GM21360 (cell line): ENCODE data around the gene B3GAT1.
"Not testable (repeated sequence)": the region's sequence is repeated elsewhere in the genome, so short reads cannot be mapped to it uniquely, and the experiment has no call there.

Experiments
- ATAC-seq: cut with Tn5 transposase; IDR thresholded peaks from one replicate; pipeline ENCODE4 v1.9.1; 2021; ENCODE audit warnings: mild to moderate bottlenecking, moderate library complexity; ENCODE audit not compliant: unreplicated experiment

Gene B3GAT1

DNA sequence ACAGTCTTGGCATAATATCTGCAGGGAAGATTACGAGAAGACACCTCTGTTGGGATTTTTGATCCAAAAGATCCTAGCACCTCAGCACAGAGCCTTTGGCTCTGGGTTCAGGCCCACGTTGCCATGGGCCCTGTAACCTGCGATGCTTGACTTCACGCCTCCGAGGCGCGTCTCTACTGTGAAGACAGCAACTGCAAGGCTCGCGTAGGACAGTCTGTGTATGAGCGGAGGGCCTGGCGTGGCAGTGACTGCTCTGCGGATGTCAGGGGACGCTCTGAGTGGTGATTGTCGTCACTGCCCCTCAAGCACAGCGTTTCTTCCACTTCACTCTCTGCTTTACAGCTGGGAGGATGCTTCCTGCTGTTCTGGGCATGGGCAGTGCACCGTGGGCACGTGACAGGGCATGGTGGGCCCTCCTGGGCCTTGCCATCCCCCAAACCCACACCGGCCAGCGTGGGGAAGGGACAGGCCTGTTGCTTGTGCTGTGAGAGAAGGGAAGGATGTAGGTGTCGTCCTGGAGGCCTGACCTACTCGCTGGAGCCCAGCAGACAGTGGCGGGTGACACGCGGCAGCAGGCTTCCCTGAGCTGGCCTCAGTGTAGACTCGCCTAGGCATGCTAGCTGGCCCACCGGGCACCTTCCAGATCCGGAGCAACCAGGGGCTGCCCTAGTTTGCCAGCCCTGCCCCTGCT, 53.7 kb downstream of the B3GAT1 start:
- ATAC-seq = no peak

DNA sequence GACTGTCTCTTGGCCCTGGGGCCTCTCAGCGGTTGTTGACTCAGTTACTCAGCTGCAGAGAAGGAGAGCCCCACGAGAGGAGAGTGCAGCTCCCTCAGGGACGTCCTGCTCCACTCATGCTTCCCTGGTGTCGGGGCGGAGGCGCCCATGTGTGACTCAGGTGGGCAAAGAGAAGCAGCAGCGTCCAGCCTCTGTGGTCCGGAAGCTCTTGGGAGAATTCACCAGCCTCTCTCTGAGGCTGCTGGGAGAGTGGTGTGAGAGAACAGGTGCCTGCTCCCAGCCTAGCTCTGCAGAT, 54.5 kb downstream of the B3GAT1 start:
- ATAC-seq = no peak

DNA sequence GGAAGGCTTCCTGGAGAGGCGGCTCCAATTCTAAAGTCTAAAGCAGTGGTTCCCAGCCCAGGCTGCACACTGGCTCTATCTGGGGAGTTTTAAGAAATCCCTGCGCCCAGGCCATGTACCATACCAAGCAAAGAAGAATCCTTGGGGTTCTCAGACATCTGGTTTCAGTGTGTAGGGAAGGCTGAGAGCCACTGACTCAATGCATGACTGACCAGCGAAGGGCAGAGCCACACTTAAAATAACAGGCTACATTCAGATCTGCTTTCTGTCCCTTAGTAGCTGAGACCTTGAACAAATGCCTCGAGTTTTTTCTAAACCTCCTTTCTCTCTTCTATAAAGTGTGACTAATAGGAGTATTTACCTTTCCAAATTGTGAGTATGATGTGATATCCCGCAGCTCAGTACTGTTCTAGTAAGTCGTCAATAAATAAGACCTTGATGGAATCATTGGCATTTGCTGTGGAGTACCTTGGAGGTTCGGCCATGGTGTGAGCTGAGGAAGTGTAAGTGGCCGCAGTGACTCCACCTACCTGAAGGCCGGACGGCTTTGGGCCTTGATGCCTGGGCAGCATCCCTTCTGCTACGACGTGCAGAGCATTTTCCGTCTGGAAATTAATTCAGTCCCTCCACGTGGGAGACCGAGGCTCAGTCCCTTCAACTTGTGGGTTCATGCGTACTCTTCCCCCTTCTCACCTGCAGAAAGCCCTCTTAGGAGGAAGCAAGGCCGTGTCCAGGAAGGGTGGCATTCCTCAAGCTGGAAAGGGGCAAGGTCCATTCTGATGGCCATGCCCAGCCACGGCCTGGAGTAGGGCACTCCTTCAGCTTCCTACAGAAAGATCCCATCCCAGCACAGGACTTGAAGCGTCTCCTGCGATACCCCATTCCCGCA, 55.1 kb downstream of the B3GAT1 start:
- ATAC-seq = no peak

DNA sequence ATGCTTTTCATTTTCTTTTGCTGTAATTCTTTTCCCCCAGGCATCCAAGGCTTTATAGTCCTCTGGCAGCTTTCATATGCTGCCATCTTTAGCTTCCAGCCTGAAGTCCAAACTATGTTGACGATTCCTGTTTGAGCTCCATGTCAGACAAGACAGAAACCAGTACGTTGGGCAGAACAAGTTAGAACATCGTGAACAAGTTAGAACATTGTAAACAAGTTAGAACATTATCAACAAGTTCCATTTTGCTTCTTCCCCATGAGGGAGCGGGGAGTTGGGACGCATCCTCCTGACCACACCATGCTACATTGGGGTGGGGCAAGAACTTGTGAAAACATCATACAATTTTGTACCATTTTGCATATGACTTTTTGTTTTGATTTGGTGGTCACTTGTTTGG, 56.4 kb downstream of the B3GAT1 start:
- ATAC-seq = no peak

DNA sequence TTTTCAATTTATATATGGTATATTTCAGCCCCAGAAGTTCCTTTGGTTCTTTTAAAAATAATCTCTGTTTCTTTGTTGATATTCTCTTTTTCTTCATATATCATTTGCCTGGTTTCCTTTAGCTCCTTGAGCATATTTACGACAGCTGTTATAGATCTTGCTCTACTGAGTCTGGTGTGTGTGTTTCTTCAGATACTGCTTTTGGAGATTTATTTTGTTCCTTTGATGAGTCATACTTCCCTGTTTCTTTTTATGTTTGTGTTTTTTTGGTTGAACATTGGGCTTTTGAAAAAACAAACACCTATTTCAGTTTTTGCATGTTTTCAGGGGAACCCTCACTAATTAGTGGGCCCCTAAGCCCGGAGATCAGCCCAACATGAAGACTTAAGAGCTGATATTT, 56.9 kb downstream of the B3GAT1 start:
- no peak for ATAC-seq

DNA sequence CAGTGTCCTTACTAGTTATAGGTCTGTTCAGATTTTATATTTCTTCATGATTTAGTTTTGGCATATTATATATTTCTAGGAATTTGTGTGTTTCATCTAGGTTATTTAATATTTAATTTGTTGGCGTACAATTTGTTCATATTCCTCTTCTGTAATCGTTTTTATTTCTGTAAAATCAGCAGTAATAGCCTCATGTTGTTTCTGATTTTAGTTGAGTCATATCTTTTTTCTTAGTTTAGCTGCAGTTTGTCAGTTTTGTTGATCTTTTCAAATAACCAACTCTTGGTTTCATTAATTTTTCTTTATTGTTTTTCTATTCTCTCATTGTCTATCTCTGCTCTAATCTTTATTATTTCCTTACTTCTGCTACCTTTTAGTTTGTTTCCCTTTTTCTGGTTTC, 59.9 kb downstream of the B3GAT1 start:
- no peak for ATAC-seq

DNA sequence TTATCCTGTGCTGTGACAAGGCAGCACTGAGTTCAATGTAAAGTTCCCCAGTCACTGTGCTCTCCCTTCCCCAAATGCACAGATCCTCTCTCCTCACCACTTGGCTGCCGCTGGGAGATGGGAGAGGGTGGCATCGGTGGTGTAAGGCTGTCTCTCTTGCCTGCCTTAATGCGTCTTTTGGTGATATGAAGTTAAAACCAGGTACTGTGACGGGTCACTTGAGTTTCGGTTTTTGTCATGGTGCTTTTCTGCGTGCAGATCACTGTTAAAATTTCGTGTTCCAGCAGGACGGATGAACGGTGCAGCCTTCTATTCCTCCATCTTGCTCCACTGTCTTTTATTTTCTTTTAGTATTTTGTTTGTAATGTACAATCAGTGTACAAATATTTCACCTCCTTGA, 61.7 kb downstream of the B3GAT1 start:
- ATAC-seq = peak; percentile 60

DNA sequence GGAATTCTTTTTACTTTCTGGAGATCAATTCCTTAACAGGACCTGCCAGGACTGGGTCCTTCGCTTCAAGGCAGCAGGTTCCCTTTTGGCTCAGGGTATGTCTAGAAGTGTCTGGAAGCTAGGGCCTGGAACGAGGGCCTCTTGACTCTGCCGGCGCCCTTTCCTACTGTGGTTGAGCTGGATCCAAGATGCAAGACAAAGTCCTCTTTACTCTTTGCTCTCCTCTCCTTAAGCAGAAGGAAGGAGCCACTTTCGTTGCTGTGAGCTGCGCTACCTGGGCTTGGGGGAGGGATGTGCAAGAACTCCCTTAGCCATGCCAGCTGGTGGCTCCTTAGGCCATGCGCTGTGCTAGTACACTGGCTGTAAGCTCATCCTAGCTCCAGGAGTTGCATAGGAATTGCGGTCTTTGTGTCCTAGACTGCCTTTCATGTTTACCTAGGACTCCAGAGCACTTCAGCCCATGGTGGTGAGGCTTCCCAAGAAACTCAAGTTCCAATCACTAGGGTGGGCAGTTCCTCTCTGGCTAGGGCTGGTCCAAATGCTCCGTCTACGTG, 62.2 kb downstream of the B3GAT1 start:
- ATAC-seq = no peak

DNA sequence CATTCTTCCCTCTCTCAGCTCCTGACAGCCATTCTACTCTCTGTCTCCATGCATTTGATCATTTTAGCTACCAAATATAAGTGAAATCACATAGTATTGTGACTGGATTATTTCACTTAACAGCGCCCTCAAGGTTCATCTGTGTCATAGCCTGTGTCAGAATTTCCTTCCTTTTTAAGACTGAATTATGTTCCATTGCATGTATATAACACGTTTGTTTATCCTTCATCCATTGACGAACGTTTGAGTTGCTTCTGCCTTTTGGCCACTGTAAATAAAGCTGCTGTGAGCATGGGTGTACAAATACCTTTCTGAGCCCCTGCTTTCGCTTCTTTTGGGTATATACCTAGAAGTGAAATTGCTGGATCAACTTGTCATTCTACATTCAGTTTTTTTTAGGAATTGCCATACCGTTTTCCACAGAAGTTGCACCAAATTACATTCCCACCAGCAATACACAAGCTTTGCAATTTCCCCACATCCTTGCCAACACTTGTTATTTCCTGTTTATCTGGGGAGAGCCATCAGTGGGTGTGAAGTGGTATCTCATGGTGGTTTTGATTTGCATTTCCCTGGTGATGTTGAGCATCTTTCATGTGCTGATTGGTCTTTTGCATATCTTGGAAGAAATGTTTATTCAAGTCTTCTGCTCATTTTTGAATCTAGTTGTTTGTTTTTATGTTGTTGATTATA, 62.8 kb downstream of the B3GAT1 start:
- no peak for ATAC-seq

DNA sequence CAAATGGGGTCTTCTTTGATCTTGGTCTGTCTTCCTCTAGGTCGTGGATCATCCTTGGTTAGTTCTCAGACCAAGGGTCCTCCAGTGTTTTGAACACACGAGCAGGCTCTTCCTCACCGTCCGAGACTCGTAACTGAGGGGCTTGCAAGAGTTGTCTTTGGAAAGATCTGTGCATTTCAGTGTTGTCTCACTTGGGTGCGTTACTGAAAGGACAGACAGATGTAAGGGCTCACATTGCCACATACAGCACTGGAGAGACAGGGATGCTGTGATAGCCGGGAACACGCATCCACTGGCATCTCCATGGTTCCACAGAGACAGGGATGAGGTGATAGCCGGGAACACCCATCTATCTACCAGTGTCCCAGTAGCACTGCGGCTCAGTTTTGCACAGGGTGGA, 64.6 kb downstream of the B3GAT1 start:
- ATAC-seq = no peak

DNA sequence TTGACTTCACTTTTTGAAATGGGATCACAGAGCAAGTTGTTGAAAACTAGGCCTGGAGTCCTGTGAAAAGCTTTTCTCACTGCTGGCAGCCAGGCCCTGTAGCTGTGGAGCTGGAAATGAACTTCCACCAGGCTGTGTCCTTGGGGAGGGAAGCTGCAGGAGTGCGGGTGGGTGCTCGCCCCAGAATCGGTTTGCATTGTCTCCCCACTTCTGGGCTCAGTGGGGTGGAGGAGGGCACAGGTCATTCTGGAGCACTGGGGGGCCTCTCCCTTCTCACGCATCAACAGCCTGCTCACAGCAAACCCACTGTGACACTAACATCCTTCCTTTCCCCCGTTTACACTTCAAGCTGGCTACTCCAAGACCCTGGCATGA, 65.1 kb downstream of the B3GAT1 start:
- no peak for ATAC-seq

DNA sequence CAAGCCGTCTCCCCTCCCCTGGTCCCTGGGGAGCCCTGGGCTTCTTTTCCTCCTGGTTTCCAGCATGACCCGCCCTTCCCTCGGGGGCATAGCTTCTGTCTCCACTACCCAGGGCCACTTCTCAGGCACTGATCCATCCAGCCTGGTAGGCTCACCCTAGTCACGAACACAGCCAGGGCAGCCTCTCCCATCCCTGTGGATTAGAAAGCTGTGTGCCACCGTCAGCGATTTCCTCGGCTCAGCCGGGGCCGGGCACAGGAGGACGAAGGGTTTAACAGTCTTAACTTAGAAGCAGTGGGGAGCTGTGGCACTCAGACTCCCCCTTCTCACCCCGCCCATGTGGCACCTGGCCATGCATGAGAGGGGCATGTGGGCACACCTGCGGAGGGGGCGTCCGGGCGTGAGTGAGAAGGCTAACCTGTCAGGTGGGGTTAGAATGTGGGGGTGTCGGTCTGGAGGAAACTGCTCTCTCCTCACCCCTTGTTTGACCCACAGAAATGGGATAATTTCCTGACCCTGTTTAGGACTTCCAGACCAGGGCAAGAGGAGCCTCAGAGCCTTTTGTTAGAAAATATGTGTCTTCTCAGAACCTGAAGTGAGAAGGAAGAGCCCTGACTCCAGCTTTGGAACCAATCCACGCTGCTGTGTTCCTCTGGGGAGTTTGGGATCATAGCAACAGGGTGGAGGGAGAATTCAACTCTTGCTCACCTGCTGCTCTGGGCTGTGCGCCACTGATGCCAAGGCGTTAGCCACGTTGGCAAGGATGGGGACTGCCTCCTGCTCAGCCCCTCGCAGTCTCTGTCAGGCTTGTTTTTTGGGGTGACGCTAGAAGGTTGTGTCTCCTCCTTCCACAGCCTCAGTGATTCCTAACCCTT, 65.7 kb downstream of the B3GAT1 start:
- no peak for ATAC-seq

DNA sequence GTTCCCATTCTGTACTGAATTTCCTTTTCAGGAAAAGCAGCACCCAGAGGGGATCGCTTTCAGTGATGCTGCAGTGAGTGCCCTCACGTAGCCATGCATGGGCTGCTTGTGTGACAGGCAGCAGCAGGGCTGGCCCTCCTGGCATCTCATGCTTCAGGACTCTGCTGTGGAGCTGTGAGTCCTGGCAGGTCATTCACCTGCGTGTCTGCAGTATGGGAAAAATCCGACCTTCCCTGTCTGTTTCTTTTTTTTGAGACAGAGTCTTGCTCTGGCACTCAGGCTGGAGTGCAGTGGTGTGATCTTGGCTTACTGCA, 66.8 kb downstream of the B3GAT1 start:
- no peak for ATAC-seq

DNA sequence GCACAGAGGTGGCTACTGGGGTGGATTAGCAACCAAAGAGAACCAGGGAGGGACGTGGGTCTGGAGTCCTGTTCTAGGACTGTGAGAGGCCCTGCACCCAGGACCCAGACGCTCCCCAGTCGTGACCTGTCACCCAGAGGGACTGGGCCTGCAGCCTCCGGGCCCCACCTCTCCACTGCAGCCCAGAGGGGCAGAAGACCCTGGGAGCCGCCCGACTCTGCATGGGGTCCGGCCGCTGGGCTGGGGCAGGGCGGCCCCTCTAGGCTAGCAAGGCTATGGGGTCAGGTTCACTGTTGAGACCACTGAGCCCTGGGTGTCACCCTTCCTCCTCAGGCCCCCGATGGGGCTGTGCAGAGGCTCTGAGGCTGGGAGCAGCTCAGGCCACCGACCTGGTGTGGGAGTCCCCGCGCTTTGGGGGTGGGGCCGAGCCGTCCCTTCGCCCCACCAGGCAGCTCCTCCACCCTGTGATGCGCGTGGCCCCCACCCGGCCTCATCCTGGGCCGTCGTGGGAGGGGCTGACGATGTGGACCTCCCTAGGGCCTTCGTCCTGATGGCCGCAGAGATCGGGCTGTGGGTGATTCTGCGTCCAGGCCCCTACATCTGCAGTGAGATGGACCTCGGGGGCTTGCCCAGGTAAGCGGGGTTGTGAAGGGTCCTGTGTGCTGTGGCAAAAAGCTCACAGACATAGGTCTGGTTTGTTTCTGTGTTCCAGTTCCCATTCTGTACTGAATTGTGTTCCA, 67.4 kb downstream of the B3GAT1 start:
- not testable (repeated sequence) for ATAC-seq

DNA sequence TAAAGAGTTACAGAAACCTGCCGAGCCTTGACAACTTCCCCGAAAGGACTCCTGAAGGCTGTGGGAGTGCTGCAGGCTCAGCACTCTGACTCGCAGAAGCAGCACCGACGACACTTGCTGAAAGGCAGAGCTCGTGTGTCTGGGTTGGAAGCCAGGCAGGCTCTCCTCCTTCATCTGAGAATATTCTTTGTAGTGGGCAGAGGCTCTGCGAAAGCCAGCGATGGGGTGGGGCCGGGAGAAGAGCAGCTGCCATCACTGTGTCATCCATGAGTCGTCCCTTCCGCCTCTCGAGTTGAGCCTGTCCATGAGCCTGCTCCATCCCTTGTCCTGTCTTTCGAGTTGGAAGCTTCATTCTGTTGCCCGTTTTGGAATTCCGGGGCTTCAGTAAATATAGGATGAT, 68.4 kb downstream of the B3GAT1 start:
- no peak for ATAC-seq

DNA sequence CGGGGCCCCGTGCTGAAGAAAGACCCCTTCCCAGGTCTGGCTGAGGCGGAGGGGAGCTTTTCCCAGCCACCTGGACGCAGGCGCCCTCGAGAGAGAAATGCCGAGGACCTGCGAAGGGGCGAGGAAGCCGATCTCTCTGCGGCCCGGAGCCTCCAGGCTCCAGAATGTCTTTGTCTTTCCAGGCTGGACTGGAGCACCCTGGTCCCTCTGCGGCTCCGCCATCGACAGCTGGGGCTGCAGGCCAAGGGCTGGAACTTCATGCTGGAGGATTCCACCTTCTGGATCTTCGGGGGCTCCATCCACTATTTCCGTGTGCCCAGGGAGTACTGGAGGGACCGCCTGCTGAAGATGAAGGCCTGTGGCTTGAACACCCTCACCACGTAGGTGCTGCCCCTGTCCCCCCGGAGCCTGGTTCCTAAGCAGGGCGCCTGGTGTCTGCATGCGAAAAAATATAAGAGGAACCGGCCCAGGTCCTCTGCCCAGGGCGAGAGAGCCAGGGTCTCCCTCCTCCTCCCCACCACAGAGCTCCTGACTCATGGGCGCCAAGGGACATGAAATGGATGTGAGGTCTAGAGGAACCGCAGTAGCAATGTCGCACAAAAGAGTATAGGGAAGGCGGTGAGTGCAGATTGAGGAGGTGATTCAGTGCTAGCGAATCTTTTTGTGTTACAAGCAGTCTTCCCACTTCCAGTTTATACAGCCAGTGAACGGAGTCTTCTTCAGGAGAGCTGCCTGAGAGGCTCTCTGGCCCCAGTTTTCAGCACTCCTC, 69.3 kb downstream of the B3GAT1 start:
- no peak for ATAC-seq

DNA sequence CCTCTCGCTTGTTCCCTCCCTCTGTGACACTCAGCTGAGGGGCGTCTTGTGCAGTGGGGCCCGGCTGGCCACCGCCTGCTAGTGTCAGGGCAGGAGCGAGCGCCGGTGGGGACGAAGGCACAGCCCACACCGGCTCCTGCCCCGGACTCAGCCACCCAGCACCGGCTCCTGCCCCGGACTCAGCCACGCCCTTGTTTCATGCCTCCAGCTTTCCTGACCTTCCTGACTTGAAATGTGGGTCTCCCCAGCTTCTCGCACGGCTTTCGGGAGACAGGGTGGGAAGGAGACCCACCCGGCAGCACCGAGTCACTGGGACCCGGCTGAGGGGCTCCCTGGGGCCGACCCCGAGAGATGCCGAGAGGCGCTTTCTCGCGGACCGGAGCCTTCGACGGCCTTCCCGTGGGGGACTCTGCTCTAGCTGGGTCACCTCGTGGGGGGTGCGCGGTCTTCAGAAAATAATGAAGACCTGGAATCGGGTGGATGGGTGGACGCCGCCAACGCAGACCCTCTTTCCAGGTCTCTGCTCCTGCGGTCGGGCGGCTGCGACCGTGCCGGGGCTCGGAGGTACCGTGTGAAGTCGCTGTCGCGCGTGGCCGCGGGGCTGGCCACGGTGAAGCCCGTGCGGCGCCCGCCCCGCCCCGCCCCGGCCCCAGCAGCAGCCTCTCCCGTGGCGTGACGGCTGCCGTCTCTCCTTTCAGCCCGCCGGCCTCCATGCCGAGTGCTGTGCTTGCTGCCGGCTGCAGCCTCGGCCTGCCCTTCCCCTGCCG, 70.1 kb downstream of the B3GAT1 start:
- no peak for ATAC-seq

DNA sequence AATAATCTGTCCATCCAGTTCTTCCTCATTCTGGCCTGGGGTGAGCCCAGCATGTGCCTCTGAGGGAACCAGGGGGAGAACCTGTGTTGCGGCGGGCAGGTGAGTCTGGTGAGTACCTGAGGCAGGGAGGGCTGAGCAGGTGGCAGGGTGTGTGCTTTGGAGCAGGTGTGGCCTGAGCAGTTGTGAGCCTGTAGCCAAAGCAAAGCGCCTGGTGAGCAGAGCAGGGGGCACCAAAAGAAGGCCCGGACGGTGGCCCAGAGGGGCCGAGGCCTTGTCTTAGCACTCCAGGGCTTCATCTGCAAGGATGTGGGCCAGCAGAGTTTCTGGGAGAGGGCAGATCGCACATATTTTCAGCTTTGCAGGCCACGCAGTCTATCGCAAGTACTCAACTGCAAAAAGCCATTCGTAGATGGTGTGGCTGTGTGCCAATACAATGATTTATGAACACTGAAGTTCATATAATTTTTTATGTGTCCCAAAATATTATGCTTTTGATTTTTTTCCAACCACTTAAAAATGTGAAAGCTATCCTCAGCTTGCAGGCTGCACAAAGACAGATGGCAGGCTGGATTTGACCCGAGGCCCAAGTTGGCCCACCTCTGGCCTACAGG, 71.6 kb downstream of the B3GAT1 start:
- no peak for ATAC-seq
